ENCODE measurements around the gene SLC5A2. TPM values are rescaled to one million over a fixed set of nuclear protein-coding genes. Genes with fewer than 3 reads are reported as not detected.

The SLC5A2 gene
- total RNA-seq, 4 donors from 2014 or later: 0.33 TPM; not detected in 3

- TF ChIP-seq CTCF (IDR thresholded peaks at IDR 0.05) (no peak), POLR2A (IDR thresholded peaks at IDR 0.05) (no peak)
- intact Hi-C loops (cut with DNase I): no loop called here
- Histone ChIP-seq H3K4me3 (replicated peaks in 1 of 3) (peak overlapping the region; percentile 14 to 51 (median 22)), H3K27me3 (no peaks in the 10 kb centered on the region), H3K36me3 (peaks cover 0 to 4% of the 10 kb centered on the region in 2 donors), H3K27ac (no peak overlapping the region), H3K9me3 (no peaks in the 10 kb centered on the region), H3K4me1 (peaks cover 12 to 20% of the 10 kb centered on the region in 2 donors)
- WGBS, 2 donors: 32 to 65% methylated on average over 5 to 12 of the region's 48 CpGs
- no peak for DNase-seq
These were observed 4.3 kb downstream of the SLC5A2 start for GRCh38 chr16:31487071-31487719.

- peaks cover 12 to 20% of the 10 kb centered on the region in 2 donors for H3K4me1 ChIP-seq
- no peak overlapping the region for H3K27ac ChIP-seq
- H3K36me3 ChIP-seq: peaks cover 5 to 11% of the 10 kb centered on the region in 2 donors
- WGBS, 2 donors: 0% methylated on average over 13 of the region's 60 CpGs; no CpG with 5 or more reads in 1 of the 2 donors
- intact Hi-C loops (cut with DNase I): no loop called here
- H3K4me3 ChIP-seq (replicated peaks in 1 of 3): peak overlapping the region; percentile 14 to 51 (median 22)
- TF ChIP-seq CTCF (IDR thresholded peaks at IDR 0.05) (no peak), POLR2A (IDR thresholded peaks at IDR 0.05) (no peak)
- H3K27me3 ChIP-seq: no peaks in the 10 kb centered on the region
- DNase-seq: peak; percentile 64 to 74
- H3K9me3 ChIP-seq: no peaks in the 10 kb centered on the region
These were observed 5.0 kb downstream of the SLC5A2 start for GRCh38 chr16:31487720-31488467.

DNA sequence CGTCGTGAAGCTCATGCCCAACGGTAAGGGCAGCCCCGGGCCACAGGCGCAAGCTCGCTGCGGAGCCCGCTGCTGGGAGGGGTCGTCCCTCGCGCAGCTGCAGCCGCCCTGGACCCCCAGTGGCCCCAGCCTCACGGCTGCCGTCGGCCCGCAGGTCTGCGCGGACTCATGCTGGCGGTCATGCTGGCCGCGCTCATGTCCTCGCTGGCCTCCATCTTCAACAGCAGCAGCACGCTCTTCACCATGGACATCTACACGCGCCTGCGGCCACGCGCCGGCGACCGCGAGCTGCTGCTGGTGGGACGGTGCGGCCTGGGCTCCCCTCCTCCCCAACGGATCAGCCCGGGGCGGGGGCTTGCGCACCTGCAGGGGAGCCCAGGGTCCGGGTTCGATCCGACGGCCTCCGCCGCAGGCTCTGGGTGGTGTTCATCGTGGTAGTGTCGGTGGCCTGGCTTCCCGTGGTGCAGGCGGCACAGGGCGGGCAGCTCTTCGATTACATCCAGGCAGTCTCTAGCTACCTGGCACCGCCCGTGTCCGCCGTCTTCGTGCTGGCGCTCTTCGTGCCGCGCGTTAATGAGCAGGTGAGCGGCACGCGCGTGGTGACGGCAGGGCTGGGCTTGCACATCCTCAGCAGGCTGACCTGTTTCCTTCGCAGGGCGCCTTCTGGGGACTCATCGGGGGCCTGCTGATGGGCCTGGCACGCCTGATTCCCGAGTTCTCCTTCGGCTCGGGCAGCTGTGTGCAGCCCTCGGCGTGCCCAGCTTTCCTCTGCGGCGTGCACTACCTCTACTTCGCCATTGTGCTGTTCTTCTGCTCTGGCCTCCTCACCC, 5.8 kb downstream of the SLC5A2 start:
- intact Hi-C loops (cut with DNase I): no loop called here
- peaks cover 13 to 19% of the 10 kb centered on the region in 2 donors for H3K36me3 ChIP-seq
- H3K4me1 ChIP-seq: peaks cover 12 to 20% of the 10 kb centered on the region in 2 donors
- no peaks in the 10 kb centered on the region for H3K27me3 ChIP-seq
- DNase-seq: peak in 1 of 2 donors; percentile 18
- 60 to 97% methylated on average over 5 to 27 of the region's 77 CpGs for whole genome bisulfite sequencing, 2 donors
- no peaks in the 10 kb centered on the region for H3K9me3 ChIP-seq
- TF ChIP-seq POLR2A (IDR thresholded peaks at IDR 0.05): peak in 1 of 2 donors; percentile 2
- no peak for TF ChIP-seq CTCF (IDR thresholded peaks at IDR 0.05)
- peak overlapping the region in 2 of 3 donors; percentile 22 to 51 for H3K4me3 ChIP-seq (replicated peaks in 1 of 3)
- no peak overlapping the region for H3K27ac ChIP-seq

- no peak for TF ChIP-seq POLR2A (IDR thresholded peaks at IDR 0.05)
- TF ChIP-seq CTCF (IDR thresholded peaks at IDR 0.05): no peak
- 82 to 84% methylated on average over 7 of the region's 7 CpGs for WGBS, 2 donors
- no peaks in the 10 kb centered on the region for H3K9me3 ChIP-seq
- peaks cover 12 to 20% of the 10 kb centered on the region in 2 donors for H3K4me1 ChIP-seq
- no peak overlapping the region for H3K27ac ChIP-seq
- no peak overlapping the region for H3K4me3 ChIP-seq (replicated peaks in 1 of 3)
- H3K27me3 ChIP-seq: no peaks in the 10 kb centered on the region
- intact Hi-C loops (cut with DNase I): no loop called here
- DNase-seq: no peak
- H3K36me3 ChIP-seq: peaks cover 16 to 19% of the 10 kb centered on the region in 2 donors
These were observed 6.3 kb downstream of the SLC5A2 start for GRCh38 chr16:31489298-31489564.

Data from thyroid gland (tissue), 4 donors.